NT2/D1 (cell line): ENCODE data around the gene REC8.
A peak's percentile ranks its signal among the peaks of the same experiment; 100 is the strongest.

ENCODE experiments used
- DNase-seq: peaks from one replicate; pipeline ENCODE4 v3.0.0-alpha.2; 2011; ENCODE audit warnings: low read depth, low spot score
- H3K27me3 ChIP-seq: 2 replicates; pipeline ENCODE4 v1.6.0; 2011; ENCODE audit warnings: mild to moderate bottlenecking; ENCODE audit not compliant: insufficient read length, insufficient read depth
- H3K36me3 ChIP-seq: 2 replicates; pipeline ENCODE4 v1.6.1; 2011; ENCODE audit warnings: mild to moderate bottlenecking, low read length, mixed read lengths; ENCODE audit not compliant: insufficient read depth, insufficient read length
- H3K4me1 ChIP-seq: 2 replicates; pipeline ENCODE4 v1.5.1; 2011; ENCODE audit not compliant: insufficient read depth, insufficient read length
- H3K4me3 ChIP-seq: 2 replicates; pipeline ENCODE4 v1.5.1; 2011; ENCODE audit warnings: low read depth; ENCODE audit not compliant: insufficient read length
- H3K9ac ChIP-seq: 2 replicates; pipeline ENCODE4 v1.6.0; 2011; ENCODE audit warnings: low read depth; ENCODE audit not compliant: insufficient read length
- H3K9me3 ChIP-seq: 2 replicates; pipeline ENCODE4 v1.5.1; 2011; ENCODE audit warnings: mild to moderate bottlenecking, low read length; ENCODE audit not compliant: insufficient read depth
- SUZ12 ChIP-seq: IDR thresholded peaks from 2 replicates; pipeline ENCODE4 v1.6.1; 2011; ENCODE audit not compliant: insufficient read length, insufficient read depth; ENCODE audit errors: extremely low read depth
- YY1 ChIP-seq: IDR thresholded peaks from 2 replicates; pipeline ENCODE4 v1.6.1; 2011; ENCODE audit not compliant: insufficient read length, insufficient read depth
- ZNF274 ChIP-seq: IDR thresholded peaks from 2 replicates; pipeline ENCODE4 v1.6.1; 2011; ENCODE audit warnings: mild to moderate bottlenecking, low read depth, low read length

REC8 gene

GRCh38 chr14:24141097-24141880, 30.6 kb upstream of the REC8 start, which contains the start of gene EMC9:
TSS of gene EMC9 (minus strand) at chr14:24141591. CDS start at chr14:24141304, 287 bp downstream.
- H3K9me3 ChIP-seq, result no peaks in the 10 kb centered on the region

DNA sequence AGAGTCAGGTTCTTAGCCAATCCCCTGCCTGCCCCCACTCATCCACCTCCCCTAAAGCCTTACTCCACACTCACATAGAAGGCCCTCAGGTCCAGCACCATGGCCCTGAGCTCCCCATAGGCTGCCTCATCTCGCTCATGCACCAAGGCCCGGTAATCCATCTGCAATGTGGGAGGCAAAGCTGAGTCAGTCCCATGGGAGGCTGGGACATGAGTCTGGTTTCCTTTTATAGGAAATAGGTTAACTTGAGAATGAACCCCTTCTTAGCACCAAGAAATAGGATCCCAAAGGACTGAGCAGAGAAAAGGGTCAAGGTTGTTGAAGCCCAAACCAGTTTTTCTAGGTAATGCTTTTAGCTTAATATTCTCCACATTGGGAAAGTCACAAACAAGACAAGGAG, 28.4 kb upstream of the REC8 start:
- H3K4me3 ChIP-seq, result no peak overlapping the region
- no peaks in the 10 kb centered on the region for H3K27me3 ChIP-seq
- H3K4me1 ChIP-seq, result no peaks in the 10 kb centered on the region
- DNase-seq, result no peak
- no peak for TF ChIP-seq SUZ12
- peaks cover 35% of the 10 kb centered on the region for H3K36me3 ChIP-seq
- H3K9me3 ChIP-seq, result no peaks in the 10 kb centered on the region
- H3K9ac ChIP-seq, result no peak overlapping the region

More at GRCh38 chr14:24141097-24141880, 30.6 kb upstream of the REC8 start, which contains the start of gene EMC9:
- Histone ChIP-seq H3K4me1 (no peaks in the 10 kb centered on the region), H3K9ac (peak within 1 kb of the TSS; percentile 97), H3K36me3 (peaks cover 49% of the 10 kb centered on the region), H3K27me3 (no peaks in the 10 kb centered on the region), H3K4me3 (peak within 1 kb of the TSS; percentile 82)
- TF ChIP-seq YY1 (no peak), ZNF274 (no peak), SUZ12 (no peak)
- DNase-seq, result peak; percentile 96

DNA sequence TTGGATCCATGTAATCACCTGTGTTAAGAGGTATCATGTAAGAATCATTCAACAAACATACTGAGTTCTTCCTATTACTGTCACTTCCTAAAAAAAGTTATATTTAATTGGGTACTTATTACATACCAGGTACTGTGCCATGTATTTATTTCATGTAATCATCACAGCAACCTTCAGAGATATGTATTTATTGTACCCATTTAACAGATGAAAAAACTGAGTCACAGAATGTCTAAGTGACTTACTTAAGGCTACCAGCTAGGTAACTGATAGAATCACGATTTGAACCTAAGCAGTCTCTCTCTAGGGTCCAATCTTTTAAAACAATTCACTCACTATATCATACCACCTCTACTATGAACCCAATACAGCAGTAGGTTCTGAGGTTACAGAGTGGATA, 27.4 kb upstream of the REC8 start:
- no peaks in the 10 kb centered on the region for H3K27me3 ChIP-seq
- H3K4me1 ChIP-seq, result no peaks in the 10 kb centered on the region
- H3K9me3 ChIP-seq, result no peaks in the 10 kb centered on the region
- peaks cover 31% of the 10 kb centered on the region for H3K36me3 ChIP-seq
- H3K9ac ChIP-seq, result no peak overlapping the region
- no peak for DNase-seq
- TF ChIP-seq ZNF274, result no peak
- TF ChIP-seq YY1, result no peak
- TF ChIP-seq SUZ12, result no peak
- H3K4me3 ChIP-seq, result no peak overlapping the region

DNA sequence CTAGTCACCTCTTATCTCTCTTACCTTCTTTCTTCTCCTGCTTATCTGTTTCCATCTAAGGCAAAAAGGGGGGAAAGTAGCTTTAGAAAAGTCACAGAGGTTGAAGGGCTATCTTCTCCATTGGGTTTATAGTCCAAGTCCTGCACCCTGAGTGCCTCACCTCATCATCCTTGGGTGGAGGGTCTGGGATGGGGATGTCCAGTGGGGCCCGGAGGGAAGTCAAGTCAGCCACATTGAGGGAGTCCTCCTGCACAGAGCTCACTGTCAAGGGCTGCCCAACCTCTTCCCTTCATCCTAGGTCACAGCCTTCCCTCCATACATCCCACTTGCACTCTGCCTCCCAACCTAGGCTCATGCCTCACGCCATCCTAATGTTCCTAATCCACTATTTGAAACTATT, 26.7 kb upstream of the REC8 start:
- no peak for DNase-seq
- no peaks in the 10 kb centered on the region for H3K27me3 ChIP-seq
- no peaks in the 10 kb centered on the region for H3K9me3 ChIP-seq
- TF ChIP-seq ZNF274 (no peak), YY1 (no peak)
- no peaks in the 10 kb centered on the region for H3K4me1 ChIP-seq
- H3K9ac ChIP-seq, result peak overlapping the region; percentile 85
- H3K36me3 ChIP-seq, result peaks cover 36% of the 10 kb centered on the region
- peak overlapping the region; percentile 6 for H3K4me3 ChIP-seq

DNA sequence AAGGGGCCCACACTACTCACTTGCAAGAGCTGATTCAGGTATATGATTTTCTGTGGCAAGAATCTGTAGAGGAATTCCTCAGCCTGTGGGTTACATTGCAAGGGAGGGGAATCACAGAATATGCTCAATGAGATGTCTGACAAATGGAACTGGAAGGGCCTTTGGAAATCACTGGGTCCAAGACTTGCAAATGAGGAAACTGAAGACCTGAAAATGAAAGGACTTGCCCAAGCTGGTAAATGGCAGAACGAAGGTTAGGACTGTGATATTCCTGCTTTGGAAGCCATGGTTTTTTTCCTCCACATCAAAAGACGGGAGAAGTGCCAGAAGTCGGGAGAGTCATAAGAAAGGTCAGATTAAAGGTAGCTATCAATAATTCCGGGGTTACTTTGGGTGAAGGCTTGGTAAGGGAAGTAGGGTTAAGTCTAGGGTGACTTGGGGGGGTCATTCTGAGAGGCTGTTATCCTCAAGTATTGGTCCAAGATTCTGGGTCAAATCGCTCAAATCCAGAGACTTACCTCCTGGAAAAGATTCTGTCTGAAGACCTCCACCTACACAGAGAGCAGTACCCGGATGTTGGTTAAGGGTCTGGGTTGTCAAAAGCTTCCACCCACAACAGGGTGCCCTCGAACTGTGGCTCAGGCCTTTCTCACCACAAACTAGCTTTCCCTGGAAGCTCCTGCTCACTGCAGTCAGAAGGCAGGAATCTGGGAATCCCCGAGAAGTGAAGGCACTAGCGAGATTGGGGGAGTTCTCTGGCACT, 26.0 kb upstream of the REC8 start:
- DNase-seq, result no peak
- TF ChIP-seq ZNF274, result no peak
- TF ChIP-seq SUZ12, result no peak
- TF ChIP-seq YY1, result no peak
- Histone ChIP-seq H3K27me3 (no peaks in the 10 kb centered on the region), H3K4me1 (no peaks in the 10 kb centered on the region), H3K36me3 (peaks cover 42% of the 10 kb centered on the region), H3K9me3 (no peaks in the 10 kb centered on the region), H3K9ac (peak overlapping the region; percentile 85), H3K4me3 (peak overlapping the region; percentile 65)

DNA sequence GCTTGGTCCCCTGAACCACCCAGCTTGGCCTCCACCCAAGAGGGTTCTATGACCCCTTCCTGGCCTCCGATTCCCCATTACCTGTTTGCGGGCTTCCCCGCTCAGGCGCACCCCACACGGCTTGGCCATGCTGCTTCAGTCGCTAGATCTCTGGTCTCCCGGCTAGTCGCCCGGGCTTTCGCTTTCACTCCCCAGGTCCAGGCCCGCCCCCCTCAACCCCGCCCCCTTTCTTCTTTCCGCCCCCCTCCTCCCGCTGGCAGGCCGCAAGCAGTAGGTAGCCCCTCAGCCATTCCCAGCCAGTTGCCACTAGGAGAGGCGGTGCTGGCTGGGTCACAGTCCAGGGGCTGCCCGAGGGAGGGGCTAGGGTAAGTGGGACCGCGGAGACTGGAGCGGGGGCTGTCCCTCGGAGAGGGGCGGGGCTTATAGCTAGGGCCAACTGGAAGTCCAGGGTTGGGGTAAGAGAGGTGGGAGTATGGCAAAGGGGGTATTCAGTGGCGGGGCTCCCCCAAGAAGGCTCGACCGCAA, 25.4 kb upstream of the REC8 start, which contains the start of gene PSME2:
Gene PSME2 (minus strand): TSS at position 158 of the 525 bp plus-strand sequence. CDS start 29 bp downstream, at position 129.
- peak within 1 kb of the TSS; percentile 90 for H3K4me3 ChIP-seq
- peaks cover 49% of the 10 kb centered on the region for H3K36me3 ChIP-seq
- H3K9ac ChIP-seq, result peak within 1 kb of the TSS; percentile 94
- H3K4me1 ChIP-seq, result no peaks in the 10 kb centered on the region
- DNase-seq, result peak; percentile 91
- no peak for TF ChIP-seq SUZ12
- no peak for TF ChIP-seq YY1
- no peak for TF ChIP-seq ZNF274
- no peaks in the 10 kb centered on the region for H3K9me3 ChIP-seq
- H3K27me3 ChIP-seq, result no peaks in the 10 kb centered on the region
